ENCODE results near the gene KSR1.
"Not testable (repeated sequence)": the region's sequence is repeated elsewhere in the genome, so short reads cannot be mapped to it uniquely, and the experiment has no call there.

Gene KSR1

DNA sequence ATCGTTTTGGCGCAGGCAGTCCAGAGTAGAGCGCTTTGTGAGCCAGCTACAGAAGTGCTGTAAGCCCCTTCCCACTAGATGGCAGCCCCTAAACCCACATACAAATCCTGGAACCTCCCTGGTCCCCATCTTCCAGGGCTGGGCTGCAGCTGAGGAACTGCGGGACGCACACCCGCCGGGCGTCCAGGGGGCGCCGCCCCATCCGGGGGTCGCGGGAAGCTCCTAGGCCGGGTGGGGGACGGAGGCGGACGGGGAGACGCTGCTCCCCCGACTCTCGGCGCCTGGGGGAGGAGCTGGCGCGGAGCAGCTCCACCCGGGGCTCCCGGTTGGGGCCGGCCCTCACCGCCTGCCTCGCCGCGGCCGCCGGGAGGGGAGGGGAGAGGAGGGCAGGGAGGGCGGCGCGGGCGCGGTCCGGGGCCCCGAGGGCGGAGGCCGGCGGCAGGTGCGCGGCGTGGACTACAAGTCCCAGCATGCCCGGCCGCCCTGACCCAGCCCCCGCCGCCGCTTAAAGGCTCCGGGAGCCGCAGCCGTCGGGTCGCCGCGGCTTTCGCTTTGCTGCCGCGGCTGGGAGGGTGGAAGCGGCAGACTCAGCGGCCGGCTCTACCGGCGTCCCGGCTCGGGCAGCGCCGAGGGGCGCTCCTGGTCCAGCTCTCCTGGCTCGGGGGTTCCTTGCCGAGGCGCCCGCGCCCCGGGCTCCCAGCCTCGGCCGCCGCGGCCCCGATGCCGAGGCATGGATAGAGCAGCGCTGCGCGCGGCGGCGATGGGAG is at the start of gene KSR1:
TSS of gene KSR1 (plus strand) at position 535 of the 767 bp plus-strand sequence. CDS start at position 731, 196 bp downstream.
- TF ChIP-seq, protein P1, sequence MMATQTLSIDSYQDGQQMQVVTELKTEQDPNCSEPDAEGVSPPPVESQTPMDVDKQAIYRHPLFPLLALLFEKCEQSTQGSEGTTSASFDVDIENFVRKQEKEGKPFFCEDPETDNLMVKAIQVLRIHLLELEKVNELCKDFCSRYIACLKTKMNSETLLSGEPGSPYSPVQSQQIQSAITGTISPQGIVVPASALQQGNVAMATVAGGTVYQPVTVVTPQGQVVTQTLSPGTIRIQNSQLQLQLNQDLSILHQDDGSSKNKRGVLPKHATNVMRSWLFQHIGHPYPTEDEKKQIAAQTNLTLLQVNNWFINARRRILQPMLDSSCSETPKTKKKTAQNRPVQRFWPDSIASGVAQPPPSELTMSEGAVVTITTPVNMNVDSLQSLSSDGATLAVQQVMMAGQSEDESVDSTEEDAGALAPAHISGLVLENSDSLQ (IDR thresholded peaks at IDR 0.05) = no peak
- no peak for TF ChIP-seq SUZ12 (IDR thresholded peaks at IDR 0.05)
- TF ChIP-seq ARNT (IDR thresholded peaks at IDR 0.05) = no peak
- TF ChIP-seq TARDBP (IDR thresholded peaks at IDR 0.05) = no peak
- TF ChIP-seq L3MBTL2 (conservative IDR thresholded peaks at IDR 0.05) = no peak
- TF ChIP-seq NFRKB (IDR thresholded peaks at IDR 0.05) = no peak
- TF ChIP-seq HDGF (IDR thresholded peaks at IDR 0.05; ENCODE audit: borderline replicate concordance) = no peak
- TF ChIP-seq SP1 (IDR thresholded peaks at IDR 0.05) = no peak
- no peak for TF ChIP-seq LEF1 (IDR thresholded peaks at IDR 0.05; ENCODE audit: borderline replicate concordance)
- TF ChIP-seq FOXK2 (IDR thresholded peaks at IDR 0.05) = no peak
- TF ChIP-seq ZNF384 (IDR thresholded peaks at IDR 0.05) = no peak
- no peak for TF ChIP-seq FOXA1 (IDR thresholded peaks at IDR 0.05)
- DNase-seq (ENCODE audit: extremely low spot score) = peak; percentile 70
- ChIA-PET CTCF (interaction anchor here (0.6 to 1.6 kb wide), 9 partner anchors 11 to 219 kb away, joined by 3 to 8 read pairs (median 4); no protein-coding TSS in a partner anchor), POLR2A (interaction anchor here (1.0 to 2.2 kb wide), 13 partner anchors 10 to 162 kb away, joined by 3 to 10 read pairs (median 4); partner anchors contain the start of gene WSB1)

DNA sequence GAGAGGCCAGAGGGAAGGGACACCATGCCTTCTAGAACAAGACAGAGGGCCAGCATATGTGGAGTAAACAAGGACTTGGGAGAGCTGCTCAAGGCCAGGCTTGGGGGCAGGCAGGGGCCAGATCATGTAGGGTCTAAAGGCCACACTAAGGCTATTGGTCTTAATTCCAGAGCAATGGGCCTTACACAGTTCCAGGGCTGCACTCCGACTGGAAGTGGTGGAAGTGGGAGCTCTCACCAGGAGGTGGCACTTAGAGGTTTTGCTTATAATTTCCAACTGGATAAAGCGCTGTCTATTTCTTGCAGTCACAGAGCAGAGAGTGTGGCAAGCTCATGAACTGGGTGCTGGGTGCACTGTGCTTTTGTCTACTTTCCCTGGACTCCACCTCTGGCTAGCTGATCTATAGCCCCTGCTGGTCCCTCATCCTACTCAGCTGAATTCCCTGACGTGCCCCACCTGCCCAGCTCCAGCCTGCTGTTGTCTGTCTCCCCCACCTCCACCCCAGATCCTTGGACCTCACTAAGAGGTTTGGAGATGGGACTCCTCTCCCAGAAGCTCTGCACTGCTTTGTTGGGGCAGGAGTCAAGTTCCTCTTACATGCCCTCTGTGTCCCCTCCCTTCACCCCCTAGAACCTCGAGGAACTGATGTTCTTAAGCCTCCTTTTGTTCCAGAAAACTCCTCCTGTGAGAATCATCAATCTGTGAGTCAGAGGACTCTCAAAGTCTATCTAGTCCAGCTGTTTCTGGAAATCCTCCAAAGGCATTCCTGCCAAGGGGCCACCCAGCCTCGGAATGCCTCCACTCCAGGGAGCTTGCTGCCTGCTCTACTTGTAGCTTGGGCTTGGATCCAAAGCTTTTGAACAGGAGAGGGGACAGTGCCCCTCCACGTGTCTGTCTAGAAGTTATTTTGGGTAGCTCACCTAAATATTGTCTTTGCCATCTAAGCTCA is 48.1 kb upstream of the KSR1 start:
- ChIA-PET POLR2A (no interaction called here), CTCF (no interaction called here)
- TF ChIP-seq TARDBP (IDR thresholded peaks at IDR 0.05) = no peak
- TF ChIP-seq FOXK2 (IDR thresholded peaks at IDR 0.05) = no peak
- TF ChIP-seq HDGF (IDR thresholded peaks at IDR 0.05; ENCODE audit: borderline replicate concordance) = no peak
- no peak for TF ChIP-seq SP1 (IDR thresholded peaks at IDR 0.05)
- no peak for TF ChIP-seq FOXM1 (IDR thresholded peaks at IDR 0.05; ENCODE audit: borderline replicate concordance)
- TF ChIP-seq CTBP1 (IDR thresholded peaks at IDR 0.05; ENCODE audit: borderline replicate concordance) = no peak
- no peak for TF ChIP-seq ARNT (IDR thresholded peaks at IDR 0.05)
- TF ChIP-seq ELF4 (IDR thresholded peaks at IDR 0.05) = no peak
- no peak for TF ChIP-seq BHLHE40 (IDR thresholded peaks at IDR 0.05; ENCODE audit: borderline replicate concordance)
- TF ChIP-seq NFRKB (IDR thresholded peaks at IDR 0.05) = no peak
- TF ChIP-seq LEF1 (IDR thresholded peaks at IDR 0.05; ENCODE audit: borderline replicate concordance) = no peak
- TF ChIP-seq L3MBTL2 (conservative IDR thresholded peaks at IDR 0.05) = no peak
- TF ChIP-seq ZNF384 (IDR thresholded peaks at IDR 0.05) = no peak
- TF ChIP-seq SUZ12 (IDR thresholded peaks at IDR 0.05) = no peak
- no peak for DNase-seq (ENCODE audit: extremely low spot score)

DNA sequence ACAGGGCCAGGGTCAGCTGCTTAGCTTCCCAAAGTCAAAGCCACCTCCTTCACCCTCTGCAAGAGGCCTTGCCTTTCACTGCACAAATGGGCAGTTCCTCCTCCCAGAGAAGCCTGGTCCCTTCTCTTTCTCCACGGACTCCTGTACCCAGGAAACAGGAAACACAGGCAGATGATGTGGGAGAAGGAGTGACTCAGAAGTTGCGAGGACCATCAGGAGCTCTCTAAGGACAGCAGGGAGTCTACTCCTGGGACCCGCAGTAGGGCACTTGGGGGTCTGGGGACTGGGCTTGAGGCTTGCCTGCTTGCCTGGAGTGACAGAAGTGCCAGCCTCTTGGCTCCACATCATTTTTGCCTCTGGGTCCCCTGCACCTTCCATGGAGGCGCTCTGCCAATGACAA is 47.4 kb upstream of the KSR1 start:
- no peak for DNase-seq (ENCODE audit: extremely low spot score)
- no peak for TF ChIP-seq FOXM1 (IDR thresholded peaks at IDR 0.05; ENCODE audit: borderline replicate concordance)
- no peak for TF ChIP-seq NFRKB (IDR thresholded peaks at IDR 0.05)
- ChIA-PET POLR2A (no interaction called here), CTCF (no interaction called here)

DNA sequence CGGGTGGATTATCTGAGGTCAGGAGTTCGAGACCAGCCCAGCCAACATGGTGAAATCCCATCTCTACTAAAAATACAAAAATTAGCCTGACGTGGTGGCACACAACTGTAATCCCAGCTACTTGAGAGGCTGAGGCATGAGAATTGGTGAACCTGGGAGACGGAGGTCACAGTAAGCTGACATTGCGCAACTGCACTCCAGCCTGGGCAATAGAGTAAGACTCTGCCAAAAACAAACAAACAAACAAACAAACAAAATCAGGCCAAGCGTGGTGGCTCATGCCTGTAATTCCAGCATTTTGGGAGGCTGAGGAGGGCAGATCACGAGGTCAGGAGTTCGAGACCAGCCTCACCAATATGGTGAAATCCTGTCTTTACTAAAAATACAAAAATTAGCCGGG is 44.1 kb upstream of the KSR1 start:
- DNase-seq (ENCODE audit: extremely low spot score); POLR2A ChIA-PET: not testable (repeated sequence)
- CTCF ChIA-PET = interaction anchor here (0.6 to 1.1 kb wide), 2 partner anchors 58 to 158 kb away, joined by 3 to 5 read pairs; no protein-coding TSS in a partner anchor

DNA sequence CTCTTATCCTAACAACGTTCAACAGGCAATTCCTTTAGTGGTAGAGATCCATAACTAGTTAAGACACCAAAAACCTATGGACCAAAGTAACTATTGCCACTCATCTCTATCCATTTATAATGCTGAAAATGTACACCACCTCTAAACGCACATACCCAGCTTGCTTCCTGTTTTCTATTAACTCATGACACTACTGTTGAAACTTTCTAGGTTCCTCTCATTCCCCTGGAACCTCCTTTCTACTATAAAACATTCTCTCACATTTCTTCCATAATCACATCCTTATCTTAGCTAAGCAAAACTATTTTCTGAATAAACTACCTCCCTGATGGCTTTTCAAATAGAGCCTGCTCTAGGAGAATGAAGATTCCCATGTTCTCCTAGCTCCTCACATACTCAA is 42.9 kb upstream of the KSR1 start:
- no peak for DNase-seq (ENCODE audit: extremely low spot score)
- no peak for TF ChIP-seq SP1 (IDR thresholded peaks at IDR 0.05)
- no peak for TF ChIP-seq HDGF (IDR thresholded peaks at IDR 0.05; ENCODE audit: borderline replicate concordance)
- no peak for TF ChIP-seq SUZ12 (IDR thresholded peaks at IDR 0.05)
- CTCF ChIA-PET = interaction anchor here (1.1 kb wide), 1 partner anchor 59 kb away, joined by 3 read pairs; no protein-coding TSS in a partner anchor
- POLR2A ChIA-PET = no interaction called here

DNA sequence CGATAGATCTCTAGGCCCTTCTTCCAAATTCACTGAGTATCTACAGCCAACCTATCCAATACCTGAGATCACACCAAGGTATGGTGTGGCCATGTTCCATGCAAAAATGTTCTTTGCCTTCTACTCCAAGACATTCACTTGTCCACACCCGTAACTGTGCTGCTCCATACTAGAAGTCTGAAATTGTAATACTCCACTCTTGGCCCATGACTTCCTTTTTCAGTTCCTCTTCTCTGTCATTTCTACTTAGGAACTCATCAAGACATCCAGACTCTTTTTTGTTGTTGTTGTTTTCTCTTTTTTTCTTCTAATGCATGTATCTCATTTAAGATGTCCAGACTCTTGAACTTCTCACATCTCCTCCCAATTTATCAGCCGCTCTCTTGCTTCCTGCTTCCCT is 42.5 kb upstream of the KSR1 start:
- TF ChIP-seq ZNF384 (IDR thresholded peaks at IDR 0.05) (no peak), HDGF (IDR thresholded peaks at IDR 0.05; ENCODE audit: borderline replicate concordance) (no peak), SUZ12 (IDR thresholded peaks at IDR 0.05) (no peak), FOXA1 (IDR thresholded peaks at IDR 0.05) (no peak)
- DNase-seq (ENCODE audit: extremely low spot score) = no peak
- ChIA-PET CTCF (no interaction called here), POLR2A (no interaction called here)

DNA sequence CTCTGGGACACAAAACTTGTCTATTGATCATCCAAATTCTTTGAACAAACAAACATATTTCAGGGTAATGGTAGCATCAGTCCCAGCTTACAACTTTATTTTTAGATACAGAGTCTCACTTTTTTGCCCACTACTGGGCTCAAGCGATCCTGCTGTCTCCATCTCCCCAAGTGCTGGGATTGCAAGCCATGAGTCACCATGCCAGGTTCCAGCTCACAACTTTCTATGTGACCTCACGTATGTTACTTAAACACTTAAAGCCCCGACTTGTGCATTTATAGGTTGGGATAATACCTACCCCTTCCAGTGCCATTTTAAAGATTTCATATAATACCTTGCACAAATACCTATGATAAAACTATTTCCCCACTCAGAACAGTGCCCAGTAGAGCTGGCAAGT is 42.0 kb upstream of the KSR1 start:
- TF ChIP-seq LEF1 (IDR thresholded peaks at IDR 0.05; ENCODE audit: borderline replicate concordance) = no peak
- TF ChIP-seq CTBP1 (IDR thresholded peaks at IDR 0.05; ENCODE audit: borderline replicate concordance) = no peak
- TF ChIP-seq, protein P1 (IDR thresholded peaks at IDR 0.05) = no peak
- no peak for TF ChIP-seq SUZ12 (IDR thresholded peaks at IDR 0.05)
- TF ChIP-seq ARNT (IDR thresholded peaks at IDR 0.05) = no peak
- TF ChIP-seq L3MBTL2 (conservative IDR thresholded peaks at IDR 0.05) = no peak
- no peak for TF ChIP-seq NFRKB (IDR thresholded peaks at IDR 0.05)
- TF ChIP-seq ZNF384 (IDR thresholded peaks at IDR 0.05) = no peak
- no peak for TF ChIP-seq TARDBP (IDR thresholded peaks at IDR 0.05)
- no peak for TF ChIP-seq HDGF (IDR thresholded peaks at IDR 0.05; ENCODE audit: borderline replicate concordance)
- no peak for TF ChIP-seq ELF4 (IDR thresholded peaks at IDR 0.05)
- TF ChIP-seq FOXM1 (IDR thresholded peaks at IDR 0.05; ENCODE audit: borderline replicate concordance) = no peak
- CTCF ChIA-PET = no interaction called here
- DNase-seq (ENCODE audit: extremely low spot score) = no peak
- POLR2A ChIA-PET = no interaction called here
